DOHH2 (cell line): ENCODE data around the gene NINJ2.
"Not testable (repeated sequence)": the region's sequence is repeated elsewhere in the genome, so short reads cannot be mapped to it uniquely, and the experiment has no call there.

Experiments
- H3F3A ChIP-seq: fragments of 200-600 bp; sonication (generic), shearing (Covaris generic); 2 replicates; pipeline ENCODE4 v1.6.0; 2016; ENCODE audit warnings: antibody characterized with exemption, mild to moderate bottlenecking; ENCODE audit not compliant: control insufficient read depth, insufficient read depth
- H3K27ac ChIP-seq: fragments of 200-600 bp; sonication (generic); 2 replicates; pipeline ENCODE4 v1.5.1; 2014; ENCODE audit warnings: low read depth, mild to moderate bottlenecking, low read length, moderate library complexity
- H3K27me3 ChIP-seq: fragments of 200-600 bp; sonication (generic); 2 replicates; pipeline ENCODE4 v1.6.1; 2014; ENCODE audit warnings: mild to moderate bottlenecking, low read length, mixed read lengths; ENCODE audit not compliant: control insufficient read depth
- H3K36me3 ChIP-seq: fragments of 200-600 bp; sonication (generic); 2 replicates; pipeline ENCODE4 v1.6.1; 2014; ENCODE audit warnings: mild to moderate bottlenecking, low read length, moderate library complexity, mixed read lengths; ENCODE audit not compliant: control insufficient read depth
- H3K4me1 ChIP-seq: fragments of 200-600 bp; sonication (generic); 2 replicates; pipeline ENCODE4 v1.6.1; 2014; ENCODE audit warnings: mild to moderate bottlenecking, low read length, mixed read lengths; ENCODE audit not compliant: control insufficient read depth
- H3K4me2 ChIP-seq: fragments of 200-600 bp; sonication (generic); 2 replicates; pipeline ENCODE4 v1.6.0; 2014; ENCODE audit warnings: mild to moderate bottlenecking, low read length, moderate library complexity
- H3K4me3 ChIP-seq: fragments of 200-600 bp; sonication (generic); 2 replicates; pipeline ENCODE4 v1.5.1; 2014; ENCODE audit warnings: mild to moderate bottlenecking, low read length, mixed read lengths
- H3K79me2 ChIP-seq: fragments of 200-600 bp; sonication (generic); 2 replicates; pipeline ENCODE4 v1.6.1; 2014; ENCODE audit warnings: mild to moderate bottlenecking, low read length, mixed read lengths; ENCODE audit not compliant: control insufficient read depth
- H3K9me2 ChIP-seq: fragments of 200-600 bp; sonication (generic); replicated peaks from 2 replicates; pipeline ENCODE4 v1.6.1; 2014; ENCODE audit warnings: mild to moderate bottlenecking, low read length, mixed read lengths; ENCODE audit not compliant: control insufficient read depth
- H3K9me3 ChIP-seq: fragments of 200-600 bp; sonication (generic); 2 replicates; pipeline ENCODE4 v1.6.1; 2014; ENCODE audit warnings: antibody characterized with exemption, low read length, mixed read lengths; ENCODE audit not compliant: control insufficient read depth, insufficient read depth
- H4K20me1 ChIP-seq: fragments of 200-600 bp; sonication (generic); 2 replicates; pipeline ENCODE4 v1.6.0; 2014; ENCODE audit warnings: low read depth, mild to moderate bottlenecking, antibody characterized with exemption, low read length, moderate library complexity; ENCODE audit not compliant: control insufficient read depth, insufficient read depth
- CTCF ChIP-seq: fragments of 200-600 bp; sonication (generic); IDR thresholded peaks from one replicate; pipeline ENCODE4 v1.5.1; 2014; ENCODE audit warnings: antibody characterized with exemption, mild to moderate bottlenecking, low read depth, low read length; ENCODE audit not compliant: poor library complexity, severe bottlenecking
- EZH2phosphoT487 ChIP-seq: fragments of 200-600 bp; sonication (generic); IDR thresholded peaks from 2 replicates; pipeline ENCODE4 v1.6.1; 2017; ENCODE audit warnings: borderline replicate concordance, mild to moderate bottlenecking, antibody characterized with exemption, low read length, moderate library complexity, mixed read lengths

The NINJ2 gene

DNA sequence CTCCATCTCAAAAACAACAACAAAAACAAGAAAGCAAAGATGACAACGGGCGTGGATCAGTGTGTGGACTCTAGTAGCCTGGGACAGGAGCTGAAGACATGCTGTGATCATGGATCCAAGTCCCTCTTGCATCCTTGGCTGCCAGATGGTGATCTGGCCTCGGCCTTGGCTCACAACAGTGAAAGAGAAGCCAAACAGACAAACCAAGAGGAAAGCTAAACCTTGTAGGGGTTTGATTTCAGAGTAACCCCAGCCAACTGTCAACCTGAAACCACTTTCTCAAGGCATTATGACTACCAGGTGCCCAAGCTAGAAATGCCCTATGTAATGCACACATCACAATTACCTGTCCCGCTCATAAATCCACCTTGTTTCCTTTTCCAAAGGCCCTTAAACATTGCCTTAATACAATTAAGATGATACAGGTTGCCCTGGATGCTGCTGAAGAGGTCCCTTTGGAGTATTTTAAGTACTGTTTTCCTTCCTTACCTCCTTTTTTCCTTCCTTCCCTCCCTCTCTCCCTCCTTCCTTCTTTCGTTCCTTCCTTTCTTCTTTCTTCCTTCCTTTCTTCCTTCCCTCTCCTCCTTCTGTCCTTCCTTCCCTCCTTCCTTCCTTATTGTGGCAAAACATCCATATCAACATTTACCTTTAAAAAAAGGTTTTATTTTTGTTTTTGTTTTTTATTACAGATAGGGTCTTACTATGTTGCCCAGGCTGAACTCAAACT is 41.4 kb upstream of the NINJ2 start:
- no peak for TF ChIP-seq EZH2phosphoT487
- no peak for TF ChIP-seq CTCF
- H3F3A ChIP-seq = 0 out of 2 replicates have a peak, but pooled peaks cover 3% of the 10 kb centered on the region
- H3K4me3 ChIP-seq = no peak overlapping the region
- no peaks in the 10 kb centered on the region for H3K9me3 ChIP-seq
- H3K4me2 ChIP-seq = no peak overlapping the region
- H3K36me3 ChIP-seq = no peaks in the 10 kb centered on the region
- H3K27ac ChIP-seq = no peak overlapping the region
- no peaks in the 10 kb centered on the region for H3K9me2 ChIP-seq
- no peaks in the 10 kb centered on the region for H3K27me3 ChIP-seq
- H4K20me1 ChIP-seq = no peaks in the 10 kb centered on the region
- no peaks in the 10 kb centered on the region for H3K4me1 ChIP-seq
- H3K79me2 ChIP-seq = no peaks in the 10 kb centered on the region

- H3K36me3 ChIP-seq = no peaks in the 10 kb centered on the region
- H3K4me1 ChIP-seq = peaks cover 8% of the 10 kb centered on the region
Measured at GRCh38 chr12:701896-702539, 38.8 kb upstream of the NINJ2 start.

DNA sequence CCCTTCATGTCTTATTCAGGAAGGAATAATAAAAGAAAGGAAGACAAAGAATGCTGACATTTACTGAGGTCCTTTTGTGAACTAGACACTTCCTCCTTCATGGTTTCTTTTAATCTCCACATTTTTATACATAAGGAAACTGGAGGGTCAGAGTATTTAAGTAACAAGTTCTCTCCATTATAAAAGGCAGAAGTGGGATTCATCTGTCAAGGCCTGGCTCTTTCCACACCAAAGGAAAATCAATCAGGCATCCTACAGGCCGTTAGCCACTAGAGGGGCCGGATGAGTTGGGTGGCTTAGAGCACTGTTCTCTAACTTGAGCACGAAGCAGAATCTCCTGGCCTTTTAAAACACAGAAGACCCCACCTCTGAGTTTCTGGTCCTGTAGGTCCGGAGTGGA is 36.8 kb upstream of the NINJ2 start:
- no peak overlapping the region for H3K4me2 ChIP-seq

More at GRCh38 chr12:701896-702539, 38.8 kb upstream of the NINJ2 start:
- Histone ChIP-seq H3K27ac (no peak overlapping the region), H3K4me2 (no peak overlapping the region), H3F3A (0 out of 2 replicates have a peak, but pooled peaks cover 3% of the 10 kb centered on the region), H3K79me2 (no peaks in the 10 kb centered on the region), H3K27me3 (no peaks in the 10 kb centered on the region), H4K20me1 (no peaks in the 10 kb centered on the region), H3K9me2 (no peaks in the 10 kb centered on the region), H3K9me3 (peaks cover 12% of the 10 kb centered on the region), H3K4me3 (no peak overlapping the region)
- TF ChIP-seq CTCF (no peak), EZH2phosphoT487 (no peak)

GRCh38 chr12:698222-698621 is 35.0 kb upstream of the NINJ2 start:
- not testable (repeated sequence) for H3K79me2 ChIP-seq, H3K4me2 ChIP-seq, H3K4me1 ChIP-seq, H3K27ac ChIP-seq, H3F3A ChIP-seq, H3K4me3 ChIP-seq, H3K36me3 ChIP-seq, H3K9me2 ChIP-seq, H3K27me3 ChIP-seq, H4K20me1 ChIP-seq
- H3K9me3 ChIP-seq = peaks cover 12% of the 10 kb centered on the region

More for the DNA sequence above, 36.8 kb upstream of the NINJ2 start:
- Histone ChIP-seq H3K79me2 (no peaks in the 10 kb centered on the region), H3K4me1 (peaks cover 8% of the 10 kb centered on the region), H4K20me1 (no peaks in the 10 kb centered on the region), H3K4me3 (no peak overlapping the region), H3K36me3 (no peaks in the 10 kb centered on the region), H3F3A (no peaks in the 10 kb centered on the region), H3K9me3 (peaks cover 12% of the 10 kb centered on the region), H3K9me2 (no peaks in the 10 kb centered on the region), H3K27ac (no peak overlapping the region), H3K27me3 (no peaks in the 10 kb centered on the region)
- TF ChIP-seq CTCF (no peak), EZH2phosphoT487 (no peak)
